Colonic mucosa (tissue), 4 donors: ENCODE data around the gene DAPK3. TPM values are rescaled to one million over a fixed set of nuclear protein-coding genes. Genes with fewer than 3 reads are reported as not detected.
A peak's percentile ranks its signal among the peaks of the same experiment; 100 is the strongest.

Experiments used
- DNase-seq: peaks from one replicate; pipeline ENCODE4 v3.0.0-alpha.2; 2020
- H3K27ac ChIP-seq: fragments of 200-600 bp; one replicate; pipeline ENCODE4 v1.8.0; 2021
- H3K27me3 ChIP-seq: fragments of 200-600 bp; one replicate; pipeline ENCODE4 v1.8.0; 2021
- H3K36me3 ChIP-seq: fragments of 200-600 bp; one replicate; pipeline ENCODE4 v1.8.0; 2021
- H3K4me1 ChIP-seq: fragments of 200-600 bp; one replicate; pipeline ENCODE4 v1.8.0; 2021; ENCODE audit warnings: mild to moderate bottlenecking
- H3K4me3 ChIP-seq: fragments of 200-600 bp; one replicate; pipeline ENCODE4 v1.8.0; 2021
- H3K9ac ChIP-seq, 2 donors: one replicate each; pipeline ENCODE4 v1.7.0; 2013; ENCODE audit warnings: control low read depth in 2 of 2, low read depth in 2 of 2, low read length in 2 of 2
- H3K9me3 ChIP-seq: fragments of 200-600 bp; one replicate; pipeline ENCODE4 v1.8.0; 2021
- intact Hi-C: fragments of 100-400 bp; cut with DNase I; formaldehyde crosslinking; loops from one replicate; pipeline ENCODE4 v1.14.1; 2022
- total RNA-seq, 2 donors: library from RNA; stranded (reverse); fragmentation: NEBNext Ultra II Directional in 1 of 2; extraction: Animal tissue kit (Norgen Biotek cat#: 25700) in 1 of 2; gene quantifications; one replicate each; pipeline ENCODE4 v1.2.1, GENCODE V29; 2021
- TF ChIP-seq, protein P1 (sequence below): fragments of 200-600 bp; IDR thresholded peaks from one replicate; pipeline ENCODE4 v1.8.0; 2022; ENCODE audit warnings: antibody characterized with exemption, mild to moderate bottlenecking
- donor health status: healthy.
- donor health status: DM: no; HTN: no; CAD: no.
- donor health status: DM: no; HTN: no; CAD: no.

Gene DAPK3
- total RNA-seq, 2 donors from 2014 or later: 53.7 to 74.3 TPM

DNA sequence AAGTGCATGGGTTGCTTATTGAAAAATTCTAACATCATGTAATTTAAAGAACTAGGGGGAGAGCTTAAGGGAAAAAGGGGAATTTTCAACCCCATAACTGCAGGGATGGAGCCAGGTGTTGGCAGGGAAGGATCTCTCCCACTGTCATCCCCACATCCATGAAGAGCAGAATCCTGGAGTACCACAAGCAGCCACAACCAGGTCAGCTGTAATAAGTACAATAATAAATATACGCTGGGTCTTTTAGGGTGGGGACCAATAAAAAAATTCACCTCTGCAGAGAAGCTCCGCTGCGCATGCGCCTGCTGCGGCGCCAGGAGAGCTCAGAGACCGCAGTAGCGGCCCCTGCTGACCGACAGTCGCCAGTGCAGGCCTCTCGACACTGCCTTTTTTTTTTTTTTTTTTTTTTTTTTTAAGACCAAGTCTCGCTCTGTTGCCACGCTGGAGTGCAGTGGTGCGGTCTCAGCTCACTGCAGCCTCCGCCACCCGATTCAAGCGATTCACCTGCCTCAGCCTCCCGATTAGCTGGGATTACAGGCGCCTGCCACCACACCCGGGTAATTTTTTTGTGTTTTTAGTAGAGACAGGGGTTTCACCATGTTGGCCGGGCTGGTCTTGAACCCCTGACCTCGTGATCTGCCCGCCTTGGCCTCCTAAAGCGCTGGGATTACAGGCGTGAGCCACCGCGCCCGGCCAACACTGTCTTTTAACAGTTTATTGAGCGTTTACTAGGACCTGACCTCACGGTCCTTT, 16.9 kb upstream of the DAPK3 start:
- Histone ChIP-seq H3K9me3 (no peaks in the 10 kb centered on the region), H3K36me3 (peaks cover 2% of the 10 kb centered on the region), H3K4me3 (no peak overlapping the region), H3K27me3 (no peaks in the 10 kb centered on the region), H3K4me1 (peaks cover 17% of the 10 kb centered on the region), H3K27ac (no peak overlapping the region), H3K9ac (peak overlapping the region in 1 of 2 donors; percentile 40)
- DNase-seq: peak; percentile 89
- TF ChIP-seq, protein P1, sequence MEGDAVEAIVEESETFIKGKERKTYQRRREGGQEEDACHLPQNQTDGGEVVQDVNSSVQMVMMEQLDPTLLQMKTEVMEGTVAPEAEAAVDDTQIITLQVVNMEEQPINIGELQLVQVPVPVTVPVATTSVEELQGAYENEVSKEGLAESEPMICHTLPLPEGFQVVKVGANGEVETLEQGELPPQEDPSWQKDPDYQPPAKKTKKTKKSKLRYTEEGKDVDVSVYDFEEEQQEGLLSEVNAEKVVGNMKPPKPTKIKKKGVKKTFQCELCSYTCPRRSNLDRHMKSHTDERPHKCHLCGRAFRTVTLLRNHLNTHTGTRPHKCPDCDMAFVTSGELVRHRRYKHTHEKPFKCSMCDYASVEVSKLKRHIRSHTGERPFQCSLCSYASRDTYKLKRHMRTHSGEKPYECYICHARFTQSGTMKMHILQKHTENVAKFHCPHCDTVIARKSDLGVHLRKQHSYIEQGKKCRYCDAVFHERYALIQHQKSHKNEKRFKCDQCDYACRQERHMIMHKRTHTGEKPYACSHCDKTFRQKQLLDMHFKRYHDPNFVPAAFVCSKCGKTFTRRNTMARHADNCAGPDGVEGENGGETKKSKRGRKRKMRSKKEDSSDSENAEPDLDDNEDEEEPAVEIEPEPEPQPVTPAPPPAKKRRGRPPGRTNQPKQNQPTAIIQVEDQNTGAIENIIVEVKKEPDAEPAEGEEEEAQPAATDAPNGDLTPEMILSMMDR: peak; percentile 96
- intact Hi-C loops: loop anchor here (5.0 to 10.0 kb wide), 2 partner anchors 147 to 220 kb away; no protein-coding TSS in a partner anchor

DNA sequence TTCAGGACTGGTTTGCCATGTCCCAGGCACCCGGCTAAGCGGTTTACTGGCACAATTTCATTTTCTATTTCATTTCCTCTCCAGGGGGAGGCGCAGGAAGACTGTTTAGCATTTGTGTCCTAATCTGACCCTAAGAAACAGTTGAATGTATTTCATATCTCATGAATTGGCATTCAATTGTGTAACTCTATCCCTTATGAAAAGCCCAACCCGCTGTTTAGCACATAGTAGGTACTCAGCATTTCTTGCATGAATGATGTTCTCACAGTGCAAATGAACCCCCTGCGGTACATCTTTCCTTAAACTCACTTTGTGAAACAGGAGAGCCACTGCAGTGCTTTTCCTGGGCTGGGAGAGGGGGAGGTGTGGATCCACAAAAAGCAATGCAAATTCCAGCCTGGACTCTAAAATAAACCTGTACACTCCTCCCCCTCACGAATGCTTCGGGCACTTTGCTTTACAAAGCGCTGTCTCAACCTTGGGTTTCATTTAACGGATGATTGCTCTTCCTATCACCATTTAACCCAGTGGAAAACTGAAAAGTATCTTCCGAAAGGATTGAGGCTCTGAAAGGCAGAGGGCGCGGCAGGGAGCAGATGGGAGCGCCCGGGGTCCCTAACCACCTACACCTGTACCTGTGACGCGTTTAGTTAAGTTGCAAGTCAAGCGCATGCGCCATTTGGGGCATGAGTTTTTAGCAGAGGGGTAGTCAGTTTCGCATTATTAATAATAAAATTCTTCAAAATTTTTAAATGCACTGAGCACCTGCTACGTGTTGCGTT, 15.6 kb upstream of the DAPK3 start:
- Histone ChIP-seq H3K27me3 (no peaks in the 10 kb centered on the region), H3K4me3 (peak overlapping the region; percentile 83), H3K9me3 (no peaks in the 10 kb centered on the region), H3K27ac (peak overlapping the region; percentile 26), H3K4me1 (peaks cover 17% of the 10 kb centered on the region), H3K9ac (peak overlapping the region; percentile 37 to 84), H3K36me3 (peaks cover 15% of the 10 kb centered on the region)
- TF ChIP-seq, protein P1: peak; percentile 51
- intact Hi-C loops: loop anchor here (5.0 to 10.0 kb wide), 2 partner anchors 148 to 221 kb away; no protein-coding TSS in a partner anchor
- peak; percentile 77 for DNase-seq

DNA sequence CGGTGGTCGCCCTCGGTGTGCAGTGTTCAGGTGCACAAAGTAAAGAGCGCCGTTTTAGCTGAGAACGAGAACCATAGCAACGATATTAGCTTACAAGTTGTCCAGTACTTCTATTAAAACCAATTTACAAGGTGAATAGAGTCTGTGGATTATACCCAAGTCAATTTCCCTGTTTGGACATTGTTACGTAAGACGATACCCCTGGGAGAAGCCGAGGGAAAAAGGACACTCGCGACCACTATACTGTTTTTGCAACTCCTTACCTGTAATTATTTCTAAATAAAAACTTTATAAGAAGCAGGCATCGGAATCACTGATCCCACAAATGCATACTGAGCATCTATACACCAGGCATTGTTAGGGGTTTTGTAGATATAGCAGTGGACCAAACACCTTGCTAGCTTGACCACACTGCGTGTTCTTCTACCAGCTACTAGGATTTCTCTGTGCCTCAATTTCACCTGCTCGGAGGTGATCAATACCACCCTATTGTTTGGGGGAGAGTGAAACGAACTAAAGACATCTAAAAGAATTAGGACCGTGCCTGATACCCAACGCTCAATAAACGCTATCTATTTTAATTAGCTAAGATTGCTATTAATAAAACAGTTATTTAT, 14.9 kb upstream of the DAPK3 start:
- Histone ChIP-seq H3K27me3 (no peaks in the 10 kb centered on the region), H3K4me1 (peaks cover 17% of the 10 kb centered on the region), H3K9ac (peak overlapping the region; percentile 84 to 89), H3K27ac (peak overlapping the region; percentile 26), H3K9me3 (no peaks in the 10 kb centered on the region), H3K4me3 (peak overlapping the region; percentile 83), H3K36me3 (peaks cover 22% of the 10 kb centered on the region)
- TF ChIP-seq, protein P1: no peak
- no peak for DNase-seq
- intact Hi-C loops: loop anchor here (5.0 to 10.0 kb wide), 2 partner anchors 149 to 222 kb away; no protein-coding TSS in a partner anchor

DNA sequence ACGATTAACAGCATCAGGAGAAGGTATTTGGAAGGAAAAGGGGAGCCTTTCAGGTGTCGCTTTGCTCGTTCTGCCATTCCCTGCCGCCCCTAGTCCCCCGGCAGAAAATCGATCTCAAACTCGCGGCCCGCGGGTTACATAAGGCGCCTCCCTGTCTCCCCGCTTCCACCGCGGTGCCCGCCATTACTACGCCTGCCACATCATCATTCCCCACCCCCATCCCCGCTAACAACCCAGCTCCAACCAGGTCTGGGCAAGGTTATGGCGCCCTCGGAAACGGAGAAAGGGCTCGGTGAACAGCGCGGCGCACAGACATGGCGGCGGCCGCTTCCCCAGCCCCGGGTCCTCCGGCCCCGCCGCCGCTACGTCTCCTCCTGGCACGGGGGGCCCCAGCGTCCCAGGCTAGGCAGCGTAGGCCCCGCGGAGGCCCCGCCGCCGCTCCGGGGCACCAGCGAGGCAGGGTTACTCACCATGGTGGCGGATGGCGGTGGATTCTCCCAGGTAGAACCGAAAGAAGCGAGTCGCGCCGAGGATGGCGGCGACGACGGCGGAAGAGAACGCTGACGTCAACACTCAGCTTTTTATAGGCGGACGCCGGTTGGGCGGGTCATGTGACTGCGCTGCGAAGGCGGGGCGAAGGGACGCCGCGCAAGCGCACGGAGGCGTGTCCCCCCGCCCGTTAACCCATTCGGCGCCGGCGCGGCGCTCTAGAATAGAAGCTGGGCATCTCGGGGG, 14.2 kb upstream of the DAPK3 start, which contains the start of gene EEF2:
Gene EEF2, minus strand, starts transcription at position 556 of the 735 bp plus-strand sequence. Its CDS starts 83 bp downstream, at position 473.
- TF ChIP-seq, protein P1: no peak
- H3K36me3 ChIP-seq: peaks cover 29% of the 10 kb centered on the region
- peak within 1 kb of the TSS; percentile 93 for H3K27ac ChIP-seq
- H3K4me1 ChIP-seq: peaks cover 17% of the 10 kb centered on the region
- peak; percentile 91 for DNase-seq
- H3K9me3 ChIP-seq: no peaks in the 10 kb centered on the region
- intact Hi-C loops: loop anchor here (5.0 to 10.0 kb wide), 2 partner anchors 150 to 222 kb away; no protein-coding TSS in a partner anchor
- peak within 1 kb of the TSS; percentile 84 to 89 for H3K9ac ChIP-seq
- H3K4me3 ChIP-seq: peak within 1 kb of the TSS; percentile 83
- no peaks in the 10 kb centered on the region for H3K27me3 ChIP-seq
